Transverse colon (tissue), 4 donors: ENCODE measurements around the gene NTNG1. TPM values are rescaled to one million over a fixed set of nuclear protein-coding genes. Genes with fewer than 3 reads are reported as not detected.
A peak's percentile ranks its signal among the peaks of the same experiment; 100 is the strongest.

Source experiments
- DNase-seq: peaks from one replicate; pipeline ENCODE4 v3.0.0-alpha.2; 2019
- H3K27ac ChIP-seq, 4 donors: fragments of 200-600 bp; sonication (generic); 2 replicates each; pipeline ENCODE4 v1.5.1; 2016 to 2018; ENCODE audit warnings: inconsistent platforms in 4 of 4
- H3K27me3 ChIP-seq: fragments of 200-600 bp; sonication (generic); 2 replicates; pipeline ENCODE4 v1.5.1; 2017; ENCODE audit warnings: inconsistent platforms
- H3K36me3 ChIP-seq, 4 donors: fragments of 200-600 bp; sonication (generic); 2 replicates each; pipeline ENCODE4 v1.5.1; 2017 to 2019; ENCODE audit warnings: inconsistent platforms in 4 of 4
- H3K4me1 ChIP-seq, 4 donors: fragments of 200-600 bp; sonication (generic); 2 replicates each; pipeline ENCODE4 v1.5.1; 2017 to 2020; ENCODE audit warnings: inconsistent platforms in 4 of 4
- H3K4me3 ChIP-seq, 4 donors: fragments of 200-600 bp; sonication (generic); 1 replicate in 1 of 4; 2 replicates in 3 of 4; pipeline versions ENCODE4 v1.5.1 to v1.6.1; 2017 to 2019; ENCODE audit warnings: inconsistent platforms in 4 of 4
- H3K9me3 ChIP-seq, 2 donors: fragments of 200-600 bp; sonication (generic); 2 replicates each; pipeline ENCODE4 v1.5.1; 2017 to 2019; ENCODE audit warnings: inconsistent platforms in 2 of 2
- EP300 ChIP-seq: sonication (generic); formaldehyde crosslinking; IDR thresholded peaks from one replicate; pipeline ENCODE4 v1.6.1; 2017; ENCODE audit warnings: antibody characterized with exemption, low read depth
- POLR2A ChIP-seq: fragments of 450-650 bp; IDR thresholded peaks from one replicate; pipeline ENCODE4 v1.6.1; 2016; ENCODE audit warnings: antibody characterized with exemption, mild to moderate bottlenecking, moderate library complexity
- POLR2AphosphoS5 ChIP-seq, 3 donors: sonication (generic); formaldehyde crosslinking; IDR thresholded peaks; one replicate each; pipeline ENCODE4 v1.6.1; 2016; ENCODE audit warnings: antibody characterized with exemption in 3 of 3
- WGBS, 2 donors: methylation state at CpG; one replicate each; pipeline ENCODE4 v1.1.5; 2018; ENCODE audit warnings: low coverage in 1 of 2; 5-methylcytosine and 5-hydroxymethylcytosine counted together
- in situ Hi-C, 4 donors: fragments of 200-750 bp; cut with MboI; loops; one replicate each; pipeline versions ENCODE4 v1.15.0 to v1.15.1; 2017; ENCODE audit warnings: low sequenced_read_pairs in 3 of 4, low pct_ligation_motif_present in 1 of 4, low pct_unique_long_range_greater_than_20kb in 1 of 4
- intact Hi-C: fragments of 100-400 bp; cut with DNase I; formaldehyde crosslinking; loops from one replicate; pipeline ENCODE4 v1.15.1; 2023; ENCODE audit warnings: low total_unique reads
- total RNA-seq, 4 donors: library from RNA; depleted of rRNA; stranded (reverse); fragments of >200 nt; gene quantifications; one replicate each; pipeline ENCODE4 v1.1.0, GENCODE V29; 2016
- TF ChIP-seq, protein P1 (sequence below), 5 experiments: fragments of 200-600 bp in 3 of 5; fragments of 450-650 bp in 2 of 5; sonication (generic) in 3 of 5; IDR thresholded peaks; 1 replicate in 2 of 5; 2 replicates in 3 of 5; pipeline ENCODE4 v1.5.1; 2016 to 2017; ENCODE audit warnings: antibody characterized with exemption in 5 of 5, inconsistent platforms in 3 of 5, mild to moderate bottlenecking in 2 of 5, moderate library complexity in 1 of 5

Gene NTNG1
- total RNA-seq, 4 donors from 2014 or later, result 1.8 to 6.4 (median 3.5) TPM; not detected in 1

DNA sequence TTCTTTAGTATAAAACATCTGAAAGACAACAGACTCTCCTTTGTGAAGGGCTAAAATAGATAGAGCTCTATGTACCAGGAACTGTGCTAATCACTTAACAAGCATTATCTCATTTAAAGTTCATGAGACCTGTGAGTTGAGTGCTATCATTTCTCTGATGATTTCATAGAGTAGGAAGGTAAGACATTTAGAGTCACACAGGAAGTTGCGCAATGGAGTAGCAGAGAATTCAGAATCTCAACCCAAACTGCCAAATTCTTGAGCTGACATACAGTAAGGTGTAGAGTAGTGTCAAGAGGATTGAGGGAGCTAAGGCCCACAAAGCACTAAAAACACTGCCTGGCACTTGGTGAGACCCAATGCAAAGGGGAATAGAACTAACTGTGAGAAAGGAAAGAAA lies 384.3 kb downstream of the NTNG1 start:
- H3K4me3 ChIP-seq, result no peak overlapping the region
- H3K9me3 ChIP-seq, result no peaks in the 10 kb centered on the region
- intact Hi-C loops, result no loop called here
- in situ Hi-C loops, result loop anchor here in 2 of 4 donors (10.0 to 25.0 kb wide), 2 partner anchors 212 to 250 kb away; no protein-coding TSS in a partner anchor
- WGBS, 2 donors, result 92 to 100% methylated on average over 1 of the region's 1 CpG
- H3K27me3 ChIP-seq, result no peaks in the 10 kb centered on the region
- DNase-seq, result no peak
- no peaks in the 10 kb centered on the region for H3K36me3 ChIP-seq
- H3K27ac ChIP-seq, result no peak overlapping the region
- no peak for TF ChIP-seq POLR2AphosphoS5 (IDR thresholded peaks at IDR 0.05)
- TF ChIP-seq EP300, result no peak
- no peak for TF ChIP-seq POLR2A
- TF ChIP-seq, protein P1, sequence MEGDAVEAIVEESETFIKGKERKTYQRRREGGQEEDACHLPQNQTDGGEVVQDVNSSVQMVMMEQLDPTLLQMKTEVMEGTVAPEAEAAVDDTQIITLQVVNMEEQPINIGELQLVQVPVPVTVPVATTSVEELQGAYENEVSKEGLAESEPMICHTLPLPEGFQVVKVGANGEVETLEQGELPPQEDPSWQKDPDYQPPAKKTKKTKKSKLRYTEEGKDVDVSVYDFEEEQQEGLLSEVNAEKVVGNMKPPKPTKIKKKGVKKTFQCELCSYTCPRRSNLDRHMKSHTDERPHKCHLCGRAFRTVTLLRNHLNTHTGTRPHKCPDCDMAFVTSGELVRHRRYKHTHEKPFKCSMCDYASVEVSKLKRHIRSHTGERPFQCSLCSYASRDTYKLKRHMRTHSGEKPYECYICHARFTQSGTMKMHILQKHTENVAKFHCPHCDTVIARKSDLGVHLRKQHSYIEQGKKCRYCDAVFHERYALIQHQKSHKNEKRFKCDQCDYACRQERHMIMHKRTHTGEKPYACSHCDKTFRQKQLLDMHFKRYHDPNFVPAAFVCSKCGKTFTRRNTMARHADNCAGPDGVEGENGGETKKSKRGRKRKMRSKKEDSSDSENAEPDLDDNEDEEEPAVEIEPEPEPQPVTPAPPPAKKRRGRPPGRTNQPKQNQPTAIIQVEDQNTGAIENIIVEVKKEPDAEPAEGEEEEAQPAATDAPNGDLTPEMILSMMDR (IDR thresholded peaks at IDR 0.05), result no peak
- H3K4me1 ChIP-seq, result no peaks in the 10 kb centered on the region

DNA sequence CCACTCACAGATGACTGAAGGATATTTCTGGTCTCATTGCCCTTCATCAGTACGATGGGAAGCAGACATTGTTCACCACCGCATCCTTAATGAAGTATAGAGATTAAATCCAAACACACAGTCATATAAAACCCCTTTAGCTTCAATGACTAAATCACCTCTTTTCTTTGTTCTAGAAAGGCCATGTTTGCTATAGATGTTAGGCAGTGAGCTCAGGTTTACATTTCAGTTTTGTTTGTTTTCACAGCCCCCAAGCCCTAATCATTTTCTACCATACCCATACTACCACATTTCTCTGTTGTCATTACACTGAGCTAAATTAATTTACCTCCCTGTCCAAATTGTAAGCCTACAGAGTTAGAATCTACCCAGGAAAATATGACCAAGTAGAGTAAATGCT lies 385.1 kb downstream of the NTNG1 start:
- TF ChIP-seq POLR2AphosphoS5 (IDR thresholded peaks at IDR 0.05), result no peak
- TF ChIP-seq POLR2A, result no peak
- no peak for TF ChIP-seq EP300
- TF ChIP-seq, protein P1 (IDR thresholded peaks at IDR 0.05), result no peak
- WGBS, 2 donors, result 93 to 100% methylated on average over 2 of the region's 2 CpGs
- Histone ChIP-seq H3K4me1 (no peaks in the 10 kb centered on the region), H3K36me3 (no peaks in the 10 kb centered on the region), H3K27ac (no peak overlapping the region), H3K9me3 (no peaks in the 10 kb centered on the region), H3K4me3 (no peak overlapping the region), H3K27me3 (no peaks in the 10 kb centered on the region)
- in situ Hi-C loops (loop anchor here in 2 of 4 donors (10.0 to 25.0 kb wide), 2 partner anchors 211 to 251 kb away; no protein-coding TSS in a partner anchor), intact Hi-C loops (no loop called here)
- no peak for DNase-seq

DNA sequence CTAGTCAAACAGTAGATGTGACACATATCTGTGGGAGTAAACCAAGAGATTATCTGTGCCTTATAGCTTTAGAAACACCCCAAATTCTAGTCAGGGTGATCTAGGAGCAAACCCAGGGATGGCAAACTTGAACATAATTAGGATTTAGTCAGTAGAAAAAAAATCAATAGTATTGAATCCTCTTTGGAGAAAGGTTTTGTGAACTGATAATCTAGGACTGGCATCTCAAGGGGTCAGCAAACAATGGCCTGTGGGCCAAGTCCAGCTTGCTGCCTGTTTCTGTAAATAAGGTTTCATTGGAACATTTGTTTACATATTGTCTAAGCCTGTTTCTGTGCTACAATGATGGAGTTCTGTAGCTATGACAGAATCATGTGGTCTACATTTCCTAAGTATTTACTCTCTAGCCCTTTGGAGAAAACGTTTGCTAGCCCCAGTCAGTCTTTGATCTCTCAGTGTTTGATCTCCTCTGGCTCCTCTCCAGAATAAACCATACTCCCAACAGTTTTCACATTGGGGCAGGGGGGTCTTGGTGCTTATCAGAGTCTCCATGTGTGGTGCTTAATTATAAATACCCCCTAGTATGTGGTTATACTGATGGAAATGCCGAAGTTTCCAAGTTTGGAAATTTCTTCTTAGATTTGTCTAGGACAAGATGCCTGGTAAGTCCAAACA lies 385.8 kb downstream of the NTNG1 start:
- in situ Hi-C loops (loop anchor here in 2 of 4 donors (10.0 to 25.0 kb wide), 2 partner anchors 211 to 252 kb away; no protein-coding TSS in a partner anchor), intact Hi-C loops (no loop called here)
- no peak overlapping the region for H3K4me3 ChIP-seq
- no peaks in the 10 kb centered on the region for H3K36me3 ChIP-seq
- no peak overlapping the region for H3K27ac ChIP-seq
- no peaks in the 10 kb centered on the region for H3K27me3 ChIP-seq
- no peaks in the 10 kb centered on the region for H3K4me1 ChIP-seq
- DNase-seq, result no peak
- WGBS, 2 donors, result 36 to 47% methylated on average over 2 of the region's 2 CpGs
- no peaks in the 10 kb centered on the region for H3K9me3 ChIP-seq
- no peak for TF ChIP-seq EP300
- TF ChIP-seq, protein P1 (IDR thresholded peaks at IDR 0.05), result no peak
- no peak for TF ChIP-seq POLR2A
- no peak for TF ChIP-seq POLR2AphosphoS5 (IDR thresholded peaks at IDR 0.05)

DNA sequence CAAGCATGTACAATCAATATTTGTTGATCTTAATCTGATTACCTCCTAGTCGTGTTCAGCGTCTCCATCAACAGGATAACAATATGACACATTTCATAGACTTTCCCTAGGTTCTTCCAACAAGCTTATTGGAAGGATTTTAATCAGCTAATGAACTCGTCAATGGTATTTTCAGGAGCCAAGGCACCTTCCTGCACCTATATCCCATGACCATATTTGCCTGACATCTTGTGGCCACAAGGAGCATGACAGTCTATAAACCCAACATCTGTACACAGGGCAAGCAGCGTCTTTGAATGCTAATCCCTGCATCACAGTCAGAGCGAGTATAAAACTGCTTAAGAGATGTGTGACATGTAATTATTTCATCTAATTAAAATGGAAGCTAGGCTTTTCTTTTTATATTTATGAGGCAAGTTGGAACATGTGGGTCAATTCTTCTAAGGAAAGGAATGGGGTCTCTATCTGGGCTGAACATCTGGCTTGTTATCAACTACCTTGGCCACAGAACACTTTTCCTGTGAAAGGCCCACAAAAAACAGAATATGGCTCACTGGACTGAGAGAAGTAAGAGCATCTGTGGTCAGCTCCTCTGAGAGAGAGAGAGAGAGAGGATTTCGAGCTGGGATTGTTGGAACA lies 388.8 kb downstream of the NTNG1 start:
- Histone ChIP-seq H3K27ac (peak overlapping the region in 1 of 4 donors; percentile 15), H3K9me3 (no peaks in the 10 kb centered on the region), H3K4me1 (peaks cover under 1 to 5% (median under 1%) of the 10 kb centered on the region in 4 donors), H3K27me3 (no peaks in the 10 kb centered on the region), H3K36me3 (no peaks in the 10 kb centered on the region), H3K4me3 (no peak overlapping the region)
- WGBS, 2 donors, result 22 to 36% methylated on average over 6 of the region's 6 CpGs
- DNase-seq, result peak; percentile 19
- no peak for TF ChIP-seq EP300
- TF ChIP-seq, protein P1 (IDR thresholded peaks at IDR 0.05), result peak; percentile 73 to 85 (median 77)
- in situ Hi-C loops, result loop anchor here in 2 of 4 donors (10.0 to 25.0 kb wide), 3 partner anchors 208 to 255 kb away; no protein-coding TSS in a partner anchor
- intact Hi-C loops, result no loop called here
